Gastroesophageal sphincter (tissue), 2 donors: Measurements from ENCODE around the gene DCTN1.

ENCODE experiments used
- POLR2A ChIP-seq, 2 donors: fragments of 450-650 bp; IDR thresholded peaks; one replicate each; pipeline ENCODE4 v1.6.1; 2017; ENCODE audit warnings: antibody characterized with exemption in 2 of 2, mild to moderate bottlenecking in 2 of 2, moderate library complexity in 1 of 2
- POLR2AphosphoS5 ChIP-seq: sonication (generic); formaldehyde crosslinking; IDR thresholded peaks from one replicate; pipeline ENCODE4 v1.6.1; 2017; ENCODE audit warnings: antibody characterized with exemption

GRCh38 chr2:74373221-74373676, 6.9 kb downstream of the DCTN1 start:
- TF ChIP-seq POLR2AphosphoS5 (no peak), POLR2A (IDR thresholded peaks at IDR 0.05) (no peak)
